Activated naive CD8-positive, alpha-beta T cell (primary cell): ENCODE measurements around the gene NOL8.

Source experiments
- H3K27ac Mint-ChIP-seq: one replicate; pipeline ENCODE4 v1.8.0; 2021; ENCODE audit warnings: mixed read lengths
- H3K27me3 Mint-ChIP-seq: one replicate; pipeline ENCODE4 v1.8.0; 2021; ENCODE audit warnings: mixed read lengths
- H3K36me3 Mint-ChIP-seq: one replicate; pipeline ENCODE4 v1.8.0; 2021; ENCODE audit warnings: mixed read lengths
- H3K4me1 Mint-ChIP-seq: one replicate; pipeline ENCODE4 v1.8.0; 2021; ENCODE audit warnings: low read depth, mixed read lengths
- H3K4me3 Mint-ChIP-seq: one replicate; pipeline ENCODE4 v1.8.0; 2021; ENCODE audit warnings: mild to moderate bottlenecking, mixed read lengths
- H3K9me3 Mint-ChIP-seq: one replicate; pipeline ENCODE4 v1.8.0; 2021; ENCODE audit warnings: low read depth, mixed read lengths

The NOL8 gene

GRCh38 chr9:92263131-92263530 lies 62.0 kb downstream of the NOL8 start:
- Mint-ChIP-seq H3K9me3 (no peaks in the 10 kb centered on the region), H3K27ac (no peak overlapping the region), H3K36me3 (peaks cover 6% of the 10 kb centered on the region), H3K27me3 (no peaks in the 10 kb centered on the region), H3K4me1 (no peaks in the 10 kb centered on the region), H3K4me3 (no peak overlapping the region)

GRCh38 chr9:92257327-92257726 lies 67.8 kb downstream of the NOL8 start:
- H3K36me3 Mint-ChIP-seq, result peaks cover 9% of the 10 kb centered on the region
- H3K27ac Mint-ChIP-seq, result no peak overlapping the region
- H3K4me3 Mint-ChIP-seq, result no peak overlapping the region
- H3K9me3 Mint-ChIP-seq, result no peaks in the 10 kb centered on the region
- H3K27me3 Mint-ChIP-seq, result no peaks in the 10 kb centered on the region
- no peaks in the 10 kb centered on the region for H3K4me1 Mint-ChIP-seq

- no peaks in the 10 kb centered on the region for H3K27me3 Mint-ChIP-seq
- peaks cover 9% of the 10 kb centered on the region for H3K36me3 Mint-ChIP-seq
- H3K4me3 Mint-ChIP-seq, result no peak overlapping the region
- H3K4me1 Mint-ChIP-seq, result no peaks in the 10 kb centered on the region
- no peaks in the 10 kb centered on the region for H3K9me3 Mint-ChIP-seq
- H3K27ac Mint-ChIP-seq, result no peak overlapping the region
These were observed 70.5 kb downstream of the NOL8 start for GRCh38 chr9:92254381-92255337.

GRCh38 chr9:92253656-92254055 lies 71.5 kb downstream of the NOL8 start:
- no peak overlapping the region for H3K4me3 Mint-ChIP-seq
- peaks cover 7% of the 10 kb centered on the region for H3K36me3 Mint-ChIP-seq
- no peak overlapping the region for H3K27ac Mint-ChIP-seq
- H3K9me3 Mint-ChIP-seq, result no peaks in the 10 kb centered on the region
- no peaks in the 10 kb centered on the region for H3K4me1 Mint-ChIP-seq
- no peaks in the 10 kb centered on the region for H3K27me3 Mint-ChIP-seq

- Mint-ChIP-seq H3K9me3 (no peaks in the 10 kb centered on the region), H3K27me3 (no peaks in the 10 kb centered on the region), H3K4me3 (no peak overlapping the region), H3K4me1 (no peaks in the 10 kb centered on the region), H3K27ac (no peak overlapping the region), H3K36me3 (peaks cover 17% of the 10 kb centered on the region)
These were observed 77.2 kb downstream of the NOL8 start for GRCh38 chr9:92247981-92248380.
